ENCODE results near the gene ODAD4.

Gene ODAD4

GRCh38 chr17:41943492-41943891 lies 13.1 kb downstream of the ODAD4 start:
- no peak for DNase-seq

GRCh38 chr17:41944943-41945342 lies 14.5 kb downstream of the ODAD4 start:
- no peak for DNase-seq

- DNase-seq = no peak
Measured at GRCh38 chr17:41948762-41949460, 18.5 kb downstream of the ODAD4 start.

GRCh38 chr17:41956522-41956921 lies 26.1 kb downstream of the ODAD4 start:
- no peak for DNase-seq

- DNase-seq = no peak
Measured at GRCh38 chr17:41957031-41957868, 26.8 kb downstream of the ODAD4 start.

- DNase-seq = no peak
Measured at GRCh38 chr17:41957869-41958439, 27.5 kb downstream of the ODAD4 start.

GRCh38 chr17:41959030-41959335 lies 28.6 kb downstream of the ODAD4 start:
- no peak for DNase-seq

GRCh38 chr17:41959336-41960095 lies 29.1 kb downstream of the ODAD4 start:
- peak; percentile 66 to 87 for DNase-seq

- peak in 1 of 2 experiments; percentile 13 for DNase-seq
Measured at GRCh38 chr17:41962111-41962510, 31.7 kb downstream of the ODAD4 start.

GRCh38 chr17:41962768-41963434 lies 32.5 kb downstream of the ODAD4 start:
- peak; percentile 68 to 79 for DNase-seq

- DNase-seq = peak; percentile 72 to 80
Measured at GRCh38 chr17:41965694-41966462, 35.5 kb downstream of the ODAD4 start.

- peak; percentile 70 to 91 for DNase-seq
Measured at GRCh38 chr17:41966463-41967140, 36.2 kb downstream of the ODAD4 start, which contains the start of gene CNP. Gene CNP (plus strand): TSS chr17:41966795. CDS start chr17:41966885, 90 bp downstream.

- no peak for DNase-seq
Measured at GRCh38 chr17:41967141-41967920, 36.9 kb downstream of the ODAD4 start.

GRCh38 chr17:41967921-41968578 lies 37.6 kb downstream of the ODAD4 start:
- DNase-seq = no peak

GRCh38 chr17:41968676-41969075 lies 38.3 kb downstream of the ODAD4 start:
- DNase-seq = no peak

GRCh38 chr17:41970901-41971331 lies 40.5 kb downstream of the ODAD4 start:
- no peak for DNase-seq

GRCh38 chr17:41971721-41972523 lies 41.5 kb downstream of the ODAD4 start:
- DNase-seq = no peak

- peak in 1 of 2 experiments; percentile 29 for DNase-seq
Measured at GRCh38 chr17:41972571-41973407, 42.4 kb downstream of the ODAD4 start.
